Inferior parietal cortex (tissue), 1 donor: ENCODE results near the gene GHITM.
A peak's percentile ranks its signal among the peaks of the same experiment; 100 is the strongest.
"Not testable (repeated sequence)": the region's sequence is repeated elsewhere in the genome, so short reads cannot be mapped to it uniquely, and the experiment has no call there.

Experiments
- DNase-seq: peaks from one replicate; pipeline ENCODE4 v3.0.0-alpha.2; 2016; ENCODE audit errors: extremely low spot score

Gene GHITM

DNA sequence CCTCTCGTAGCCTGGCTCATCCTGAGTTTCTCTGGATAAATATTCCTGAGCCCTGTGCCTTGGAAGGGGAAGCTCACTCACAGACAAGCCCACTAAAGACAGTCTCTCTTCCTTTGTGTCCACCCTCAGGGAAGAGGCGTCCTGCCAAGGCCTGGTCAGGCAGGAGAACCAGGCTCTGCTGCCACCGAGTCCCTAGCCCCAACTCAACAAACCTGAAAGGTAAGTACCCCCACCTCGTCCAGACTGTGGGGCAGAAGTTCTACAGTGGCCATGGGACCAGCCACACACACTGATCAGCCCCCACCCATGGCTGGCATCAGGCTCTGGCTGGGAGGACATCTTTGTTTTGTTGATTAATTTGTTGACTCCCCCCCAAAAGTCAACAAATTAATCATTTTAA lies 37.0 kb downstream of the GHITM start:
- no peak for DNase-seq

- DNase-seq, result no peak
Observed at GRCh38 chr10:84176836-84177474, 37.6 kb downstream of the GHITM start.

DNA sequence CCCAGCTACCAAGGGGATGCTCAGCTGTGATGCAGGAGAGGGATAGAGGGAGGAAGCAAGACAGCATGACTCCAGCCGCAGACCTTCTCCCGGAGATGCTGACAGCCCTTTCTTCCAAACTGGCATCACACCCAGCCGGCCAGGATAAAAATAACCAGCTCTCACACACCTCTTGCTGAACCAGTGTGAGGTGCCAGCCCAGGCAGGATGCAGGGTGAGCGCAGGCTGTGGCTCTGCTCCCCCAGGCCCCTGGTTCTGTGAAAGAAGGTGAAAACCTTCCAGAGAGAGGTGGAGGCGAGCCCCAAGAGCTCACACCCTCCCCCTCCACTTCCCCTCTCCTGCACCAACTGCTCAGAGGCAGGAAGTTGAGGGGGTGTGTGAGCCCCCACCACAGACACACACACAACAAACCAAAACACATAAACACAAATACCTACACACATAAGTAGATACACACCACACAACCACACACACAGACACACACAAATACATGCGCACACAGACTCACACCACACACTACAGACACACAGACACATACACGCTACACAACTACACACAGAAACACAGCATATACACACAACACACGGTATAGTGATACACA lies 38.3 kb downstream of the GHITM start:
- DNase-seq, result no peak

- no peak for DNase-seq
Observed at GRCh38 chr10:84178160-84178609, 38.9 kb downstream of the GHITM start.

DNA sequence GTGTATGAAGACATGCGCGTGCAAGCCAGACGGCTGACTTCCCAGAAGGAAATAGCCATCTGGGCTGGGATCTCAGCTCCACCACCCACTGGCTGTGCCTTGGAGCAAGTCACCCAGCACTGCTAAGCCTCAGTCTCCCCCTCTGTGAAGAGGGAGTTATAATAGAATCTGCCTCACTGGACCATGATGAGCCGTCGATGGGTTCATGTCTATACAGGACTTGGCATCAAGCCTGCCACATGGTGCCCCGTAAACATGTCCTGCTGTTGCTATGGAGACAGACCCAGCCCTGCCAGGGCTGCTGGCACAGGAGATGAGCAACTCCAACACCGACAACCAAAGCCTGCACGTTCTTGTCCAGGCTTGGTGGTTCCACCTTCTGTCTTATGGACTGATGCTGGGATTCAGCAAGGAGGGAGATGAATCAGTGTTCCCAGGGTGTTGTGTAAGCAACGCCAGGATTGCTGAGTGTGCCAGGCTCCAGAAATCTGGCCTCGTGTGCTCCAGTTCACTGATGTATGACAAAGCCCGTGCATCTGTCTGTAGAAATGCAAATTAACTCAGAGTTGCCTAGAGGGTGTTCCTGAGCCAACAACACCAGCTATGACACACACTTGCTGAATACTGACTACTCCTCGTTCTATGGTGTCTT lies 39.9 kb downstream of the GHITM start:
- peak; percentile 59 for DNase-seq

- not testable (repeated sequence) for DNase-seq
Observed at GRCh38 chr10:84180386-84180785, 41.1 kb downstream of the GHITM start.

- DNase-seq, result no peak
Observed at GRCh38 chr10:84181631-84182030, 42.3 kb downstream of the GHITM start.

- no peak for DNase-seq
Observed at GRCh38 chr10:84184517-84184916, 45.2 kb downstream of the GHITM start.

DNA sequence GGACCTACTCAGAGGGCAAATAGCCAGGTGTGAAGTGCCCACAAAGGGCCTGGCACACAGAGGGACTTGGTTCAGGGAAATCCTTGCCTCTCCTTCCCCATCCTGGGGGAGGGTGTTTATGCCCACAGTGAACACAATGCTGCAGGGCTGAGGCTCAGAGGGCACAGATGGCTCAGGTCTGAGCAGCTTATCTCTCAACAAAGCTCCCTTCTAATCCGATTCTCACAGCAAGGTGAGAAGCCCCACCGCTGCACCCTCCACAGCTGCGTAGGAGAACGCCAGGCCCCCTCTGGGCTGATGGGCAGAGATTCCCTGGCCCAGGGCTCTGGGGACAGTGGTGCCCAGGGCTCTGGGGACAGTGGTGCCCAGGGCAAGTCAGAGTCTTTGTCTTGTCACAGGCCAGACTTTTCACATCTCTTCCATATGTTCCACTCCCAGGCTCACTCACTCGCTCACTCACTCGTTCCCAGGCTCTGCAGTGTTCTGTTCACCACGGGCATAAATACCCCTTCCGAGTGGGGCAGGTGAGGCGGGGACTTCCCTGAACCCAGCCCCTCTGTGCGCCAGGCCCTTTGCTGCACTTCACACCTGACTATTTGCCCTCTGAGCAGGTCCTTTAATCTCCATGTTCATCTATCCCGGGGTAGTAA lies 46.3 kb downstream of the GHITM start:
- no peak for DNase-seq

DNA sequence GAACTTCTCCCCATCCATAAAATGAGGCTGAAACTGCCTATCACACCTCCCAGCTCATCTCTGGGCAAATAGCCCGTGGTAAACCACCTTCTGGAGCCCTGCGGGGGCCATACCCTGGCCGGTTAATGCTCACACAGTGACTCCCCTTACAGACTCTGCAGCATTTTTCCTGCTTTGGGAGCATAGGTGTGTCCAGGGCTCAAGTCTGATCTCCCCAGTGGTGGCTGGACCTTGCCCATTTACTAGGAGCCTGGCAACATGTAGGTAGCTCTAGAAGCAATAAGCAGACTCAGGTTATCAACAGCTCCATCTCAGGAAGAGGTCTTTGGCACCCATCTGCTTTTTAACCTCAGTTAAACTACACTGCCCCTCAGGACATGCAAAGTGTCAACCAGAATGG lies 49.5 kb downstream of the GHITM start:
- no peak for DNase-seq

- no peak for DNase-seq
Observed at GRCh38 chr10:84190621-84191020, 51.3 kb downstream of the GHITM start.

- DNase-seq, result no peak
Observed at GRCh38 chr10:84191106-84191505, 51.8 kb downstream of the GHITM start.

GRCh38 chr10:84193327-84193726 lies 54.0 kb downstream of the GHITM start:
- no peak for DNase-seq

- no peak for DNase-seq
Observed at GRCh38 chr10:84193846-84194423, 54.6 kb downstream of the GHITM start.

DNA sequence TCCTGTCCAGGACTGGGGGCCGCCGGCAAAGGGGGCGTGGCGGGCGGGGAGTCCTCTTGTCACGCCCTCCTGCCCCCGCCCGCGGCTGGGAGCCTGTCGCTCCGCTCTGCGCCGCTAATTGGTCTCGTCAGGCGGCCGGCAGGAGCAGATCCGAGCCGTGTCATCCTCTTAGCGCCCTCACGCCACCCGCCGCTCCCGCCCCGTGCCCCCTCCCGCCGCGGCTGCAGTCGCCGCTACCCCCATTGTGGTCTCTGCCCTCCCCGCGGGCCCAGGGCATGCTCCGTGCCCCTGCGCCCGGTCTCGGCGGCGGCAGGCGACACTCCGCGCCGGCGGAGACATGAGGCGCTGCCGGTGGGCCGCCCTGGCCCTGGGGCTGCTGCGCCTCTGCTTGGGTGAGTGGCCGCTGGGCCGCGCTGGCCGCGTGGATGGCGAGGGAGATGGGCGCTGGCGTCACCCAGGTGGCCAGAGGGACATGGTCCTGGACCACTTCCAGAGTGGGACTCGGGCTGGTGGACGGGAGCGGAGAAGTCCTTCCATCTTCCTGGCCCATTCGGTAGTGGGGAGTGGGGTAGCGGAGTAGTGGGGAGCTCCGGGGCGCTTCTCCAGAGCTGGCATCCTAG lies 55.2 kb downstream of the GHITM start, which contains the start of gene CDHR1:
TSS of gene CDHR1 (plus strand) at position 114 of the 620 bp plus-strand sequence. CDS start at position 338, 224 bp downstream.
- DNase-seq, result no peak

GRCh38 chr10:84195044-84195830 lies 55.9 kb downstream of the GHITM start:
- no peak for DNase-seq

DNA sequence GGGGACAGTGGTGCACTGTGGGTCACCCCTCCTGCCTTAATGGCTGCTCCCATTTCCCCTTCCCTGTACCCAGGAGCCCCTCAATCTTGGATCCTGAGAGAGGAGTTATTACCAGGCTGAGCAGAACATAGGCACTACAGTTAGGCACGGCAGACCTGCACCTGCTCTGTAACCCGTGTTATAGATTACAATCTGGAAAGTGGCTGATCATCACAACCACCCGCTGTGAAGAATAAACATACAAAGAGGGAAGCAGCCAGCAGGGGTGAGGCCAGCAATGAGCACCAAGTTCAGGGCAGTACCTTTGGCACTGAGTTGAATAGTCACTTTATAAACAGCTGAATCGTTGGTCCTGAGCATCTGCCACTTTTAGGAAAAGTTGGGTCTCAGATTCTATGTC lies 56.8 kb downstream of the GHITM start:
- DNase-seq, result no peak

- no peak for DNase-seq
Observed at GRCh38 chr10:84196941-84197340, 57.6 kb downstream of the GHITM start.

DNA sequence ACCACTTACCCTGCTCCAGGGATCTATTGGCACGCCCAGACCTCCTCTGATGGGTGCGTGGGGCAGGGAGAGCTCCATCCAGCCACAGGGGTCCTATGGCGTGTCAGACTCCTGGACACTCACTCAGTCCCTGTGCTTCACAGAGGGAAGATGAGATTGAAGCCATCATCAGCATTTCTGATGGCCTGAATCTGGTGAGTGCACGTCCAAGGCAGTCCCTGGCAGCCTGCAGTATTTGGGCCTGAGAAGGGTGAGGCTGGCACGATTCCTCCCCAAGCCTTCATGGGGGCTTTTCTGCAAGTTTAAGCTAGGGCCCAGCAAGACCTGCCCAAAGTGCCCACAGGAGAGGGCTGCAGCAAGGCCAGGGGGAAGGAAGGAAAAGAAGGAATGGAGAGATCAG lies 58.3 kb downstream of the GHITM start:
- DNase-seq, result no peak

- no peak for DNase-seq
Observed at GRCh38 chr10:84198206-84198915, 59.1 kb downstream of the GHITM start.
